H1 (cell line): ENCODE measurements around the gene NFX1.

Experiments used
- ATF3 ChIP-seq: IDR thresholded peaks from 2 replicates; pipeline ENCODE4 v1.6.1; 2011; ENCODE audit warnings: low read depth, mild to moderate bottlenecking, low read length; ENCODE audit not compliant: insufficient read depth
- CHD1 ChIP-seq: IDR thresholded peaks from 2 replicates; pipeline ENCODE4 v1.6.1; 2012; ENCODE audit warnings: low read depth, low read length, improper control_type of control experiment
- CTCF ChIP-seq, 3 experiments: IDR thresholded peaks; 1 replicate in 2 of 3; 2 replicates in 1 of 3; pipeline versions ENCODE4 v1.5.1 to v1.6.1; 2011; ENCODE audit warnings: low read length in 3 of 3, mild to moderate bottlenecking in 3 of 3, inconsistent platforms in 2 of 3, low read depth in 1 of 3, moderate library complexity in 1 of 3; ENCODE audit not compliant: insufficient read depth in 1 of 3; ENCODE audit errors: control extremely low read depth in 1 of 3
- GABPA ChIP-seq: IDR thresholded peaks from 2 replicates; pipeline ENCODE4 v1.6.1; 2011; ENCODE audit warnings: mild to moderate bottlenecking, low read length, moderate library complexity, borderline replicate concordance; ENCODE audit not compliant: insufficient read depth
- NRF1 ChIP-seq: IDR thresholded peaks from 2 replicates; pipeline ENCODE4 v1.6.1; 2011; ENCODE audit warnings: mild to moderate bottlenecking, low read depth, low read length, improper control_type of control experiment
- POLR2A ChIP-seq, 2 experiments: IDR thresholded peaks; 1 replicate in 1 of 2; 2 replicates in 1 of 2; pipeline ENCODE4 v1.6.1; 2011; ENCODE audit warnings: low read depth in 2 of 2, low read length in 2 of 2, mild to moderate bottlenecking in 2 of 2; ENCODE audit errors: control extremely low read depth in 1 of 2
- TEAD4 ChIP-seq: IDR thresholded peaks from 2 replicates; pipeline ENCODE4 v1.6.1; 2012; ENCODE audit warnings: low read depth, low read length, inconsistent platforms, mixed read lengths
- YY1 ChIP-seq: IDR thresholded peaks from 2 replicates; pipeline ENCODE4 v1.6.1; 2011; ENCODE audit warnings: low read depth, mild to moderate bottlenecking, low read length
- ZNF274 ChIP-seq: IDR thresholded peaks from 2 replicates; pipeline ENCODE4 v1.7.0; 2012; ENCODE audit warnings: low read length, borderline replicate concordance; ENCODE audit errors: extremely low read depth

- TF ChIP-seq GABPA (no peak), ZNF274 (no peak), CTCF (IDR thresholded peaks at IDR 0.05; ENCODE audit: control extremely low read depth in 1 of 3, insufficient read depth in 1 of 3, low read depth in 1 of 3, low read length in 3 of 3) (no peak), POLR2A (IDR thresholded peaks at IDR 0.05; ENCODE audit: control extremely low read depth in 1 of 2, low read depth in 2 of 2, low read length in 2 of 2) (no peak), CHD1 (no peak), ATF3 (no peak), YY1 (no peak), TEAD4 (no peak), NRF1 (no peak)
These were observed 2.1 kb upstream of the NFX1 start for GRCh38 chr9:33288235-33288634.
